Chondrocyte (in vitro differentiated cells): ENCODE data around the gene TM4SF18. TPM values are rescaled to one million over a fixed set of nuclear protein-coding genes. Genes with fewer than 3 reads are reported as not detected.
"Not testable (repeated sequence)": the region's sequence is repeated elsewhere in the genome, so short reads cannot be mapped to it uniquely, and the experiment has no call there.

ENCODE experiments used
- DNase-seq: peaks from one replicate; pipeline ENCODE4 v3.0.0; 2021; ENCODE audit warnings: mixed read lengths, low spot score
- H3K27ac Mint-ChIP-seq: one replicate; pipeline ENCODE4 v1.8.0; 2021; ENCODE audit warnings: mild to moderate bottlenecking, moderate library complexity, mixed read lengths; ENCODE audit not compliant: unreplicated experiment
- H3K27me3 Mint-ChIP-seq: 2 replicates; pipeline ENCODE4 v1.8.0; 2021; ENCODE audit warnings: low read depth, mixed read lengths
- H3K36me3 Mint-ChIP-seq: 2 replicates; pipeline ENCODE4 v1.8.0; 2021; ENCODE audit warnings: low read depth, mixed read lengths
- H3K4me1 Mint-ChIP-seq: 2 replicates; pipeline ENCODE4 v1.8.0; 2021; ENCODE audit warnings: low read depth, mild to moderate bottlenecking, mixed read lengths
- H3K4me3 Mint-ChIP-seq: one replicate; pipeline ENCODE4 v1.8.0; 2021; ENCODE audit warnings: mild to moderate bottlenecking, moderate library complexity, mixed read lengths; ENCODE audit not compliant: unreplicated experiment
- H3K9me3 Mint-ChIP-seq: 2 replicates; pipeline ENCODE4 v1.8.0; 2021; ENCODE audit warnings: low read depth, mixed read lengths
- long read RNA-seq: library from polyadenylated mRNA; stranded (forward); transcript quantifications from one replicate; pipeline ENCODE4 v2.0.0, GENCODE V29; 2021
- total RNA-seq: library from RNA; stranded (reverse); gene quantifications from 3 replicates; pipeline ENCODE4 v1.2.1, GENCODE V29; 2021
- TF ChIP-seq, protein P1 (sequence below): fragments of 200-600 bp; sonication (generic); IDR thresholded peaks from 2 replicates; pipeline ENCODE4 v1.5.0; 2021; ENCODE audit warnings: antibody characterized with exemption, mild to moderate bottlenecking, moderate library complexity

TM4SF18 gene, protein sequence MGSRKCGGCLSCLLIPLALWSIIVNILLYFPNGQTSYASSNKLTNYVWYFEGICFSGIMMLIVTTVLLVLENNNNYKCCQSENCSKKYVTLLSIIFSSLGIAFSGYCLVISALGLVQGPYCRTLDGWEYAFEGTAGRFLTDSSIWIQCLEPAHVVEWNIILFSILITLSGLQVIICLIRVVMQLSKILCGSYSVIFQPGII
- 0.20 to 1.4 TPM in 2 of 3 replicates, not detected in the other for total RNA-seq
- long read RNA-seq = 0 reads

GRCh38 chr3:149333176-149333859 is at the start of gene TM4SF18:
TSS of gene TM4SF18 (minus strand) at chr3:149333636. CDS start at chr3:149333382, 254 bp downstream.
- peak within 1 kb of the TSS; percentile 0 for H3K4me3 Mint-ChIP-seq
- TF ChIP-seq, protein P1, sequence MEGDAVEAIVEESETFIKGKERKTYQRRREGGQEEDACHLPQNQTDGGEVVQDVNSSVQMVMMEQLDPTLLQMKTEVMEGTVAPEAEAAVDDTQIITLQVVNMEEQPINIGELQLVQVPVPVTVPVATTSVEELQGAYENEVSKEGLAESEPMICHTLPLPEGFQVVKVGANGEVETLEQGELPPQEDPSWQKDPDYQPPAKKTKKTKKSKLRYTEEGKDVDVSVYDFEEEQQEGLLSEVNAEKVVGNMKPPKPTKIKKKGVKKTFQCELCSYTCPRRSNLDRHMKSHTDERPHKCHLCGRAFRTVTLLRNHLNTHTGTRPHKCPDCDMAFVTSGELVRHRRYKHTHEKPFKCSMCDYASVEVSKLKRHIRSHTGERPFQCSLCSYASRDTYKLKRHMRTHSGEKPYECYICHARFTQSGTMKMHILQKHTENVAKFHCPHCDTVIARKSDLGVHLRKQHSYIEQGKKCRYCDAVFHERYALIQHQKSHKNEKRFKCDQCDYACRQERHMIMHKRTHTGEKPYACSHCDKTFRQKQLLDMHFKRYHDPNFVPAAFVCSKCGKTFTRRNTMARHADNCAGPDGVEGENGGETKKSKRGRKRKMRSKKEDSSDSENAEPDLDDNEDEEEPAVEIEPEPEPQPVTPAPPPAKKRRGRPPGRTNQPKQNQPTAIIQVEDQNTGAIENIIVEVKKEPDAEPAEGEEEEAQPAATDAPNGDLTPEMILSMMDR = no peak
- no peaks in the 10 kb centered on the region for H3K36me3 Mint-ChIP-seq

GRCh38 chr3:149382518-149382917 is 49.1 kb upstream of the TM4SF18 start:
- no peaks in the 10 kb centered on the region for H3K27me3 Mint-ChIP-seq
- TF ChIP-seq, protein P1 = no peak
- H3K9me3 Mint-ChIP-seq = no peaks in the 10 kb centered on the region
- H3K4me3 Mint-ChIP-seq = no peak overlapping the region
- no peak for DNase-seq
- peaks cover 60% of the 10 kb centered on the region for H3K4me1 Mint-ChIP-seq
- no peak overlapping the region for H3K27ac Mint-ChIP-seq
- H3K36me3 Mint-ChIP-seq = no peaks in the 10 kb centered on the region

More at GRCh38 chr3:149333176-149333859, at the start of gene TM4SF18:
- H3K27ac Mint-ChIP-seq = peak within 1 kb of the TSS; percentile 73
- no peaks in the 10 kb centered on the region for H3K9me3 Mint-ChIP-seq
- DNase-seq = no peak
- peaks cover 26% of the 10 kb centered on the region for H3K4me1 Mint-ChIP-seq
- H3K27me3 Mint-ChIP-seq = no peaks in the 10 kb centered on the region

DNA sequence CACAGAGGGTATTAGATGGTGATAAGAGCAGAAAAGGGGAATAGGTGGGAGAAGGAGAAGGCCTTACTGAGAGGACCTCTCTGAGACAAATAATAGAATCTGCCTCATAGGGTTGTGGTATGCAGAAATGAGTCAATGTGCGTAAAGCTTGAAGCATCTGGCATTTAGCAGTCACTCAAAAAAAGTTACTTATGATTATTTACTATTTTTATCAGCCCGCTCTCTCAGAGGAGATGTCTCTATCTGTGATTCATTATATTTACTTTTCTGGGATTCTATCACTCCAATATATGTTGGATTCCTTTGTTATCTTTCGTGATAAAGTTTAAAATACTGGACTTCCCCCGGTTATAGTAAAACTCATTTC is 48.6 kb upstream of the TM4SF18 start:
- Mint-ChIP-seq H3K27ac (peak overlapping the region; percentile 55), H3K36me3 (no peaks in the 10 kb centered on the region), H3K9me3 (no peaks in the 10 kb centered on the region), H3K4me3 (no peak overlapping the region), H3K4me1 (peaks cover 60% of the 10 kb centered on the region), H3K27me3 (no peaks in the 10 kb centered on the region)
- no peak for DNase-seq
- TF ChIP-seq, protein P1 = no peak

DNA sequence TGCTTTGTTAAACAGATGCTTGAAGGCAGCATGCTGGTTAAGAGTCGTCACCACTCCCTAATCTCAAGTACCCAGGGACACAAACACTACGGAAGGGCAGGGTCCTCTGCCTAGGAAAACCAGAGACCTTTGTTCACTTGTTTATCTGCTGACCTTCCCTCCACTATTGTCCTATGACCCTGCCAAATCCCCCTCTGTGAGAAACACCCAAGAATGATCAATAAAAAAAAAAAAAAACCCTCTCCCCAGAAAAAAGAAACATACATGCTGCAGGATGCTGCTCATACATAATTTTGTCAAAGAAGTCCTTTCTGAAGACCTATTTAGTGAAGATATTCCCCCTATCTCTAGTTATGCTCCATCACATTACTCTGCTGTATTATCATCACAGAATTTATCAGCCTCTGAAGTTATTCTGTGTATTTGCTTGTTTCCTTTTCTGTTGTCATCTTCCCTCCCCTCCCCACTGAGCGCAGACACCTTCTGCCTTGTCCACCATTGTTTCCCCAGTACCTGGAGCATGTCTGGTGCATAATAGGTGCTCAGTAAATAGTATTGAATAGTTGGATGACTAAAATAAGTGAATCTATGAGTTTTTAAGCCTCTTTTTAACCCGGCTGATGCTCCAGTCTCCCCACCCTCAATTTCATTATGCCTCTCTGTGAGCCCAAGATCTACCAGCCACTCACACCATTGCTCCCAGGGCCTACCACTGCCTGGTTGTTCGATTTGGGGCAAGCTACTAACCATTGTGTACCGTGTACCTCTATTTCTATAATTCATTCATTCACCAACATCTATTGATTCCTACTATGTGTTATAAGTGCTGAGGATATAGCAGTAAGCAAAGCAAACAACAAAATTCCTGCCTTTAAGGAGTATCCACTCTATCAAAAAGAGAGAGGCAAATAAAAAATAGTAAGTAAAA is 48.0 kb upstream of the TM4SF18 start:
- peaks cover 60% of the 10 kb centered on the region for H3K4me1 Mint-ChIP-seq
- no peaks in the 10 kb centered on the region for H3K9me3 Mint-ChIP-seq
- no peak for DNase-seq
- no peaks in the 10 kb centered on the region for H3K36me3 Mint-ChIP-seq
- H3K27me3 Mint-ChIP-seq = no peaks in the 10 kb centered on the region
- no peak overlapping the region for H3K4me3 Mint-ChIP-seq
- TF ChIP-seq, protein P1 = no peak
- H3K27ac Mint-ChIP-seq = peak overlapping the region; percentile 55

- H3K4me3 Mint-ChIP-seq, H3K27me3 Mint-ChIP-seq, H3K36me3 Mint-ChIP-seq, H3K27ac Mint-ChIP-seq, DNase-seq, H3K9me3 Mint-ChIP-seq: not testable (repeated sequence)
- peaks cover 56% of the 10 kb centered on the region for H3K4me1 Mint-ChIP-seq
These were observed 46.8 kb upstream of the TM4SF18 start for GRCh38 chr3:149380220-149380619.
